MM.1S (cell line): ENCODE results near the gene ESCO1.
A peak's percentile ranks its signal among the peaks of the same experiment; 100 is the strongest.

Experiments used
- DNase-seq: peaks from one replicate; pipeline ENCODE4 v3.0.0-alpha.2; 2015
- H2AFZ ChIP-seq: fragments of 300-600 bp; sonication (generic); 2 replicates; pipeline ENCODE4 v1.6.0; 2016; ENCODE audit warnings: antibody characterized with exemption, low read length
- H3F3A ChIP-seq: fragments of 300-600 bp; sonication (generic); 2 replicates; pipeline ENCODE4 v1.6.1; 2016; ENCODE audit warnings: mild to moderate bottlenecking, antibody characterized with exemption, low read length, moderate library complexity, mixed read lengths; ENCODE audit not compliant: insufficient read depth
- H3K27ac ChIP-seq: fragments of 300-600 bp; sonication (generic); 2 replicates; pipeline ENCODE4 v1.5.1; 2016; ENCODE audit warnings: mild to moderate bottlenecking, low read length
- H3K27me3 ChIP-seq: fragments of 300-600 bp; sonication (generic); replicated peaks from 2 replicates; pipeline ENCODE4 v1.6.0; 2016; ENCODE audit warnings: low read length; ENCODE audit not compliant: insufficient read depth
- H3K36me3 ChIP-seq: fragments of 300-600 bp; sonication (generic); replicated peaks from 2 replicates; pipeline ENCODE4 v1.6.1; 2016; ENCODE audit warnings: mild to moderate bottlenecking, low read length, mixed read lengths; ENCODE audit not compliant: insufficient read depth
- H3K4me1 ChIP-seq: fragments of 300-600 bp; sonication (generic); 2 replicates; pipeline ENCODE4 v1.6.1; 2016; ENCODE audit warnings: low read length, mixed read lengths
- H3K4me2 ChIP-seq: fragments of 300-600 bp; sonication (generic); 2 replicates; pipeline ENCODE4 v1.6.0; 2016; ENCODE audit warnings: low read depth, low read length
- H3K4me3 ChIP-seq: fragments of 300-600 bp; sonication (generic); 2 replicates; pipeline ENCODE4 v1.5.1; 2016; ENCODE audit warnings: low read length, mixed read lengths
- H3K79me2 ChIP-seq: fragments of 300-600 bp; sonication (generic); 2 replicates; pipeline ENCODE4 v1.6.1; 2016; ENCODE audit warnings: mixed run types, low read length, mixed read lengths
- H3K9ac ChIP-seq: fragments of 300-600 bp; sonication (generic); 2 replicates; pipeline ENCODE4 v1.6.1; 2016; ENCODE audit warnings: low read length, mixed read lengths
- H3K9me2 ChIP-seq: fragments of 300-600 bp; sonication (generic); replicated peaks from 2 replicates; pipeline ENCODE4 v1.6.1; 2016; ENCODE audit warnings: mild to moderate bottlenecking, low read length, mixed read lengths; ENCODE audit not compliant: insufficient read depth
- H3K9me3 ChIP-seq: fragments of 300-600 bp; sonication (generic); replicated peaks from 2 replicates; pipeline ENCODE4 v1.6.1; 2016; ENCODE audit warnings: mild to moderate bottlenecking, low read length, mixed read lengths; ENCODE audit not compliant: insufficient read depth
- H4K20me1 ChIP-seq: fragments of 300-600 bp; sonication (generic); 2 replicates; pipeline ENCODE4 v1.6.1; 2016; ENCODE audit warnings: mild to moderate bottlenecking, low read length, moderate library complexity, mixed read lengths; ENCODE audit not compliant: insufficient read depth
- CTCF ChIP-seq: fragments of 300-600 bp; sonication (generic); IDR thresholded peaks from 2 replicates; pipeline ENCODE4 v1.5.1; 2016; ENCODE audit warnings: antibody characterized with exemption, low read length, mixed read lengths
- EZH2 ChIP-seq: fragments of 300-600 bp; sonication (generic); optimal IDR thresholded peaks from 2 replicates; pipeline ENCODE3; 2017; ENCODE audit warnings: low read depth, mild to moderate bottlenecking, antibody characterized with exemption, low read length, mixed read lengths
- EZH2phosphoT487 ChIP-seq: fragments of 300-600 bp; sonication (generic); IDR thresholded peaks from 2 replicates; pipeline ENCODE4 v1.6.1; 2018; ENCODE audit warnings: antibody characterized with exemption, low read length

ESCO1 gene

DNA sequence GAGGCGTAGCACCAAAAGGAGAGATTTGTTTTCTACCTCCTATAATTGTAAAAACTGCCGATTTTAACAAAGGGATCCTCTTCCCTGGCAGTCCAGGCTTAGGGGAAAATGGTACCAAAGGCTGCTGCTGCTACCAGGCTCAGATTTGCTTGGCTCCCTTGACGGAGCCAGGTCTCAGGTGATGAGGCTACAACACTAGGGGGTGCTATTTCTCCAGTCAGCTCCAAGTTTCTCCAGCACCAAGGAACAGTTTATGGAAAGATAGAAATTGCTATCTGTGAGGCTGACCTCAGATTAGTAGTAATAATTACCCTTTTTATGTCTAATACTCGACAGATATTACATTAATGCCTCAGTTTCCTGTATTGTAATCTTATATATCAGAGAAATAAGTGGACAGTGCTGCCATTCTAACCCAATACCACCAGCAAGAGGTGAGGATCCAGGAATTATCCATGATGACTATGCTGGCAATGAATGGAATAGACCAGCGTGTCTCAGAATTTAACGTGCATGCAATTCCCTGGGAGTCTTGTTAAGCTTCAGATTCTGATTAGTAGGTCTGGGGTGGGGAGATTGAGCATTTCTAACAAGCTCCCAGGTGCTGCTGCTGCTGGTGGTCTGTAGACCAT lies 111.3 kb downstream of the ESCO1 start:
- H3K4me2 ChIP-seq = no peak overlapping the region
- no peak overlapping the region for H3K27ac ChIP-seq
- H3F3A ChIP-seq = no peaks in the 10 kb centered on the region
- H3K4me3 ChIP-seq = no peak overlapping the region
- H3K9me3 ChIP-seq = no peaks in the 10 kb centered on the region
- H4K20me1 ChIP-seq = no peaks in the 10 kb centered on the region
- no peaks in the 10 kb centered on the region for H3K27me3 ChIP-seq
- H3K9me2 ChIP-seq = no peaks in the 10 kb centered on the region
- no peaks in the 10 kb centered on the region for H3K79me2 ChIP-seq
- H3K4me1 ChIP-seq = no peaks in the 10 kb centered on the region
- H3K9ac ChIP-seq = no peak overlapping the region
- no peaks in the 10 kb centered on the region for H3K36me3 ChIP-seq
- peak; percentile 41 for DNase-seq
- TF ChIP-seq EZH2 = no peak
- TF ChIP-seq CTCF = peak; percentile 69
- no peak overlapping the region for H2AFZ ChIP-seq

DNA sequence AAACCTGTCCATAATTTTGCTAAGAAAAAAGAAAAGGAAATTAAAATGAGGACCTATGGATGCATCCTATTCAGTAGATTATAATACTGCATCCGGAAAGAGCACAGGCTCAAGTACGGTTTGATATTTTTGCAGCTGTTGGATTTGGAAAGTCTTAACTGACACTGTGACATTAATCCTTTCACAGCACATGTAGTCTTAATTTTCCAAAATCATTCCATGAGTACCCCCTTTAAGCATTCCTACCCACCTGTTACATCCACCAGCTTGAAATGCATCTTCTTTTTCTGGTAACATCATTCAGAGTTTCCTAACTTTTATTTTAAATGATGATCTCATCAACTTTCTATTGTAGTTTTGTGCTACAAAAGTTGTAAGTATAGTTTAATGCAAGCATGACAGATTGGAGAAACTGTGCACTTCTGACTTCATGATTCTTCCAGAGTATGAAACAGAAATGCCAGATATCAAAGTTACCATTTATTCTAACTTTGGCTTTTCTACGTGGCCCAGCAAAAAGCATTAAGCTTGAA lies 113.5 kb downstream of the ESCO1 start:
- no peaks in the 10 kb centered on the region for H3K9me3 ChIP-seq
- no peak overlapping the region for H3K9ac ChIP-seq

GRCh38 chr18:21484851-21485636 lies 115.5 kb downstream of the ESCO1 start:
- H3K79me2 ChIP-seq = no peaks in the 10 kb centered on the region
- no peak overlapping the region for H3K4me2 ChIP-seq
- no peaks in the 10 kb centered on the region for H3K9me2 ChIP-seq
- no peaks in the 10 kb centered on the region for H4K20me1 ChIP-seq
- no peak for TF ChIP-seq CTCF
- no peak for TF ChIP-seq EZH2phosphoT487
- TF ChIP-seq EZH2 = no peak
- H3K27me3 ChIP-seq = no peaks in the 10 kb centered on the region
- no peak overlapping the region for H3K4me3 ChIP-seq
- H3K9me3 ChIP-seq = no peaks in the 10 kb centered on the region
- H3K36me3 ChIP-seq = no peaks in the 10 kb centered on the region
- H3K27ac ChIP-seq = no peak overlapping the region
- H2AFZ ChIP-seq = no peak overlapping the region
- no peaks in the 10 kb centered on the region for H3F3A ChIP-seq
- H3K4me1 ChIP-seq = no peaks in the 10 kb centered on the region
- no peak for DNase-seq
- H3K9ac ChIP-seq = no peak overlapping the region

More for the DNA sequence above, 113.5 kb downstream of the ESCO1 start:
- no peaks in the 10 kb centered on the region for H4K20me1 ChIP-seq
- TF ChIP-seq EZH2 (no peak), CTCF (no peak), EZH2phosphoT487 (no peak)
- no peaks in the 10 kb centered on the region for H3K79me2 ChIP-seq
- no peaks in the 10 kb centered on the region for H3K27me3 ChIP-seq
- H3K36me3 ChIP-seq = no peaks in the 10 kb centered on the region
- no peaks in the 10 kb centered on the region for H3K4me1 ChIP-seq
- H3K4me2 ChIP-seq = no peak overlapping the region
- H3F3A ChIP-seq = no peaks in the 10 kb centered on the region
- no peak for DNase-seq
- H3K4me3 ChIP-seq = no peak overlapping the region
- H3K27ac ChIP-seq = no peak overlapping the region
- no peak overlapping the region for H2AFZ ChIP-seq
- no peaks in the 10 kb centered on the region for H3K9me2 ChIP-seq
